SK-MEL-5 (cell line): ENCODE data around the gene MED20. TPM values are rescaled to one million over a fixed set of nuclear protein-coding genes. Genes with fewer than 3 reads are reported as not detected.

ENCODE experiments used
- DNase-seq: peaks from one replicate; pipeline ENCODE4 v3.0.0-alpha.2; 2016; ENCODE audit warnings: low read depth, low spot score
- in situ Hi-C: cut with HindIII; loops from 2 replicates; pipeline ENCODE4 v1.10.0; 2016; ENCODE audit warnings: low sequenced_read_pairs, high pct_unique_total_duplicates, low pct_unique_long_range_greater_than_20kb
- small RNA-seq, 2 experiments: library from RNA; depleted of rRNA; stranded (forward); fragments of <200 nt; gene quantifications; one replicate each; pipeline ENCODE3, GENCODE V24; 2014
- total RNA-seq: library from RNA; depleted of rRNA; stranded (reverse); fragments of >200 nt; shearing (Covaris generic); gene quantifications from 2 replicates; pipeline ENCODE4 v1.2.3, GENCODE V29; 2014; rRNA removed

The MED20 gene
- total RNA-seq, 1 experiment from 2014 or later, result 19.5 TPM

DNA sequence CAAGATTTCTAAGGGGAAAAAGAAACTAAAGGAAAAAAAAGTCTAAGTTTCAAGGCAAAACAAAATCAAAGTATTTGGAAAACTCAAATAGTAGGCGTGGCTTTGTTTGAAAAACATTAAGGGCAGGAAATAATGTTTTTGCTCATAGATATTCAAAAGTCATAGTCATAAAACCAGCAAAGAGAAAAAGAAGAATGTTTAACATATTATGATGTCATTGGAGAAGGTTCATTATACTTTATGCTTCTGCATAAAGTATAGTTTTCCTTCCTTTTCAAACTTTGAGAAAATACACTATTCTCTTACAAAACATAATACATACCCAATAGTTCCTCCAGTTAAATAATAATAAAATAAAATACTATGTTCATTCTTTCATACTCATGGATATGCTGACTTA is 39.4 kb downstream of the MED20 start:
- no peak for DNase-seq
- in situ Hi-C loops, result no loop called here

DNA sequence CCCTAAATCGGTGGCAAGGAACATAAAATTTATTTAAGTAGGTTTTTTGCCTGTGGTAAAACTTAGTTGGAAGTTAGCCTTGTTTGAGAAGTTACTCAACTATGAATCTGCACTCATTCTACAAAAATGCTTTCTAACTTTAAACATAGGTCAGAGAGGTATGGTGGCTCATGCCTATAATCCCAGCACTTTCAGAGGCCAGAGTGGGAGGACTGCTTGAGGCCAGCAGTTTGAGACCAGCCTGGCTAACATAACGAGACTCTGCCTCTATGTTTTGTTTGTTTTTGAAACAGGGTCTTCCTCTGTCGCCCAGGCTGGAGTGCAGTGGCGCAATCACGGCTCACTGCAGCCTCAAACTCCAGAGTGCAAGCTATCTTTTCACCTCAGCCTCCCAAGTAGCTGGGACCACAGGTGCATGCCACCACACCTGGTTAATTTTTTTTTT is 42.0 kb downstream of the MED20 start:
- DNase-seq, result no peak
- in situ Hi-C loops, result no loop called here

DNA sequence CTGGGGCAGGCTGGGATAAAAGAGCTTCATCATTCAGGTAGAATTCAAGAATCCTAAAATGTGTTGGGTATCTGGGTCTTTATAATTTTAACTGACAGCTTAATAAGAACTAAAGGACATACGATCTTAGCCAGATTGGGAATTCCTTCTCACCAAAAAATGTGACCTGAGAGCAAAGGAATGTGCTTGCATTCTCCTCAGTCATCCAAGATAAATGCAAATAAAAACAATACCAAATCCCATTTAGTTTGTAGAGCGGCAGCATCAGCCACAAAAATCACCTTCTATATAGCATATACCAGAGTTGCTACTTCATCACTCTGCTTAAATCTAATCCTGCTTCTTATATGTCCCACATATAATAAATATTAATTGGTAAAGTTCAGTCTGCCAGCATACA is 42.7 kb downstream of the MED20 start:
- no peak for DNase-seq
- in situ Hi-C loops, result no loop called here

DNA sequence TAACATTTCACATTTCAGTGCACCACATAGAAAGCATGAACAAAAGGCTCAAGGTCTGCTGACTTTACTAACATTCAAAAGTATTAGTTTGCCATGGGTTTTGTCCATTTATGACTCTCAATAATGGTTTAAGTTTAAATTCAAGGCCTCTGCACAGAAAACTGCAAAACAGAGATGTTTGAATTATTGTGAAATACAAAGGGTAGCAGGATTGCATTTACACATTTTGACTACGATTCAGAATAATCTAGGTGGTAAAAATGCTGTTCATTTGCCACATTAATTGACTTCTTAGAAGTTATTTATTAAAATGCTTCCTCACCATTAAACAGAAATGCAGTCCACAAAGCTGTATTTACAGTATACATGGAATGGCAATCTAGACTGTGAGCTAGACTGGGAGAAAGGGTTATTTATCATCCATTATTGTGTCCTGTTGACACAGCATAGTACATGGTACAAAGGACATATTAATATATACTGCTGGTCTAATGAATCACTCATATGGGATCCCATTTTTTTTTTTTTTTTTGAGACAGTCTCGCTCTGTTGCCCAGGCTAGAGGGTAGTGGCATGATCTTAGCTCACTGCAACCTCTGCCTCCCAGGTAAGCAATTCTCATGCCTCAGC is 43.8 kb downstream of the MED20 start:
- DNase-seq, result no peak
- in situ Hi-C loops, result no loop called here

DNA sequence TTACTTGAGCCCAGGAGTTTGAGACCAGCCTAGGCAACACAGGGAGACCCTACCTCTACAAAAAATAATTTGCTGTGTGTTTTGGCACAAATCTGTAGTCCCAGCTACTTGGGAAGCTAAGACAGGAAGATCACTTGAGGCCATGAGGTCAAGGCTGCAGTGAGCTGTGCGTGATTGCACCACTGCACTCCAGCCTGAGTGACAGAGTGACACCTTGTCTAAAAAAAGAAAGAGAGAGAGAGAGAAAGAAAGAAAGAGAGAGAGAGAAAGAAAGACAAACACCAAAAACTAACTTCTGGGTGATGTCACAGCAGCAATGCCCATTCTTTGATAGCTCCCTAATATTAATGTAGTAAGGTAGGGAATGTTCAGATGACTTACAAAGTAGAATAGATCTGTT is 46.2 kb downstream of the MED20 start:
- DNase-seq, result no peak
- in situ Hi-C loops, result no loop called here

DNA sequence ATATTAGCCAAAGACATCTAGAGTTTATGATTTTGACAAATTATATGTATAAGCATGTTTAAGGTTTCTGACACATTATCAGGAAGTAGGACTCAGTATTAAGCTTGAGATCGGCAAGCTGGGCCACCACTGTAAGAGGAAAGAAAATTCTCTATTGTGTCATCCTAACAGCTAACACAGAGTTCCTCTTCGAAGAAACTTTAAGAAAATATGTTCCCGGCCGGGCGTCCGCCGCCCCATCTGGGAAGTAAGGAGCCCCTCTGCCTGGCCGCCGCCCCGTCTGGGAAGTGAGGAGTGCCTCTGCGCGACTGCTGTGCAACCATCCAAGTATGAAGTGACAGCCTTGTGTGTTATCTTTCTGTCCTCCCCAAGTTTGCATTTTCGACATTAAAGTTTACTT is 48.8 kb downstream of the MED20 start:
- in situ Hi-C loops, result no loop called here
- no peak for DNase-seq

DNA sequence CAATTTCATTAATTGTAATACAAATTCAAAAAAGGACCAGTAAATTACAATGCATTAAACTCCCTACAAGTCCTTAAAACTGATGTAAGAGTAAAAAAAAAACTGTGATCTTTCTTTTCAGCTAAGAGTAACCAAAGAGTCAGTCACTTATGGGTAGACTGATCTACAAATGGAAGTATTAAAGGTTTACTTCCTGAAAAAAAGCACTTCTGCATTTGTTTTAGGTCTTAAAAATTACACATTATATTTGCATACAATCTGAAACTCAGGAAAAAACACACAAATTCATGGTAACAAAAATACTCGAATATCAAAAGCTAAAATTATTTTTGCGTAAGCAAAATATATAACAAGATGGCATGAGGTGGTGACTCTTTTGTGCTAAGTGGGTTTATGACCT is 49.2 kb downstream of the MED20 start:
- in situ Hi-C loops, result no loop called here
- no peak for DNase-seq

DNA sequence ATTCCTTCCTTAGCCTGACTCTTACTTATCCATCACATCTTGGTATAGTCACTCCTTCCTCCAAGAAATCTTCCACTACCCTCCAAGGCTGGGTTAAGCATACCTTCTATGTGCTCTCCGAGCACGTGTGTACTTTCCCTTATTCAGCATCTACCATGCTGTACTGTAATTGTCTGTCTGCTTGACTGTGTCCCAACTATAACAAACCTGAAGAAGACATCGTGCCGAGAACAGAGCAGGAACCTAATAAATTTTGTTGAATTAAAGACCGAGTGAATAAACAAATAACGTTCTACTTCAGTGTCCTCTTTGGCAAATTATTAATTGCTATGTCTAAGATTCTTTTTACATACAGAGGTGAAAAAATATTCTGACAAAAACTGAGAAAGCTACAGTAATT is 61.6 kb downstream of the MED20 start:
- in situ Hi-C loops, result no loop called here

DNA sequence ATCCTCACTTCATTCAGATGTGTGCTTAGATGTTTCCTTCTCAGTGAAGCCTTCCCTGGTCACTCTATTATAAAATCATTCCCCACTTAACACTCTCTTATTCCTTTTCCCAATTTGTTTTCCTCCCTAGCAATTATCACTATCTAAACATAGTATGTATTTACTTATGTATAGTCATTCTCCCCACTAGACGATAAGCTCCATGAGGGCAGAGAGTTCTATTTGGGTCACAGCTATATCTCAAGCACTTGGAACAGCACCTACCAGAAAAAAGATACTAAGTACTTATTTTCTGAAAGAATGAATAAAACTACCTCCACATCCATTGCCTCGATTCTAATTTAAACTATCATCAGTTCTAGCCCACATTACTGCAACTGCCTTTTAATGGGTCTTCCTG is 62.2 kb downstream of the MED20 start:
- DNase-seq, result no peak
- in situ Hi-C loops, result no loop called here

More for the DNA sequence above, 61.6 kb downstream of the MED20 start:
- no peak for DNase-seq

Small RNA genes within 50 kb of the gene (small RNA-seq; reads per million reads assigned to genes)
- gene RF00019, result 0 reads per million in 2 experiments

Other genes with a start within 250 kb of the MED20 start
- gene TFEB, start 185.5 kb downstream of the MED20 start, total RNA-seq, result 1.9 and 3.7 TPM in 2 replicates
- gene PGC, start 173.7 kb downstream of the MED20 start, total RNA-seq, result not detected in 2 replicates
- 0.61 and 2.2 TPM in 2 replicates for gene FRS3, start 141.2 kb downstream of the MED20 start, total RNA-seq
- gene PRICKLE4, start 140.4 kb downstream of the MED20 start, total RNA-seq, result not detected in 2 replicates
- 164 and 236 TPM in 2 replicates for gene TOMM6, start 133.4 kb downstream of the MED20 start, total RNA-seq
- gene USP49, start 25.8 kb downstream of the MED20 start, total RNA-seq, result 0.85 and 1.8 TPM in 2 replicates
- 23.0 and 24.3 TPM in 2 replicates for gene BYSL, start 360 bp upstream of the MED20 start, total RNA-seq
- 26.9 and 31.8 TPM in 2 replicates for gene CCND3, start 20.7 kb upstream of the MED20 start, total RNA-seq
- 17.9 and 19.3 TPM in 2 replicates for gene TAF8, start 129.4 kb upstream of the MED20 start, total RNA-seq
- not detected in 2 replicates for gene C6orf132, start 221.5 kb upstream of the MED20 start, total RNA-seq